ENCODE results near the gene EDIL3. TPM values are rescaled to one million over a fixed set of nuclear protein-coding genes. Genes with fewer than 3 reads are reported as not detected.

The EDIL3 gene
- total and polyA plus RNA-seq, 4 donors = 8.3 to 66.0 (median 11.0) TPM

GRCh38 chr5:84088996-84089395, 295.7 kb downstream of the EDIL3 start:
- no peak overlapping the region for H3K9ac ChIP-seq (ENCODE audit: insufficient read depth in 1 of 2, low read length in 2 of 2)

GRCh38 chr5:84086511-84086910, 298.2 kb downstream of the EDIL3 start:
- H3K27ac ChIP-seq (ENCODE audit: low read depth in 1 of 2, low read length in 1 of 2) = no peak overlapping the region
- H3K36me3 ChIP-seq (ENCODE audit: control insufficient read depth in 4 of 4, insufficient read depth in 4 of 4, low read length in 4 of 4) = peaks cover 0 to 3% (median 0%) of the 10 kb centered on the region in 4 donors
- TF ChIP-seq, protein P1, sequence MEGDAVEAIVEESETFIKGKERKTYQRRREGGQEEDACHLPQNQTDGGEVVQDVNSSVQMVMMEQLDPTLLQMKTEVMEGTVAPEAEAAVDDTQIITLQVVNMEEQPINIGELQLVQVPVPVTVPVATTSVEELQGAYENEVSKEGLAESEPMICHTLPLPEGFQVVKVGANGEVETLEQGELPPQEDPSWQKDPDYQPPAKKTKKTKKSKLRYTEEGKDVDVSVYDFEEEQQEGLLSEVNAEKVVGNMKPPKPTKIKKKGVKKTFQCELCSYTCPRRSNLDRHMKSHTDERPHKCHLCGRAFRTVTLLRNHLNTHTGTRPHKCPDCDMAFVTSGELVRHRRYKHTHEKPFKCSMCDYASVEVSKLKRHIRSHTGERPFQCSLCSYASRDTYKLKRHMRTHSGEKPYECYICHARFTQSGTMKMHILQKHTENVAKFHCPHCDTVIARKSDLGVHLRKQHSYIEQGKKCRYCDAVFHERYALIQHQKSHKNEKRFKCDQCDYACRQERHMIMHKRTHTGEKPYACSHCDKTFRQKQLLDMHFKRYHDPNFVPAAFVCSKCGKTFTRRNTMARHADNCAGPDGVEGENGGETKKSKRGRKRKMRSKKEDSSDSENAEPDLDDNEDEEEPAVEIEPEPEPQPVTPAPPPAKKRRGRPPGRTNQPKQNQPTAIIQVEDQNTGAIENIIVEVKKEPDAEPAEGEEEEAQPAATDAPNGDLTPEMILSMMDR (IDR thresholded peaks at IDR 0.05; ENCODE audit: control extremely low read depth, extremely low read depth) = no peak
- ATAC-seq (ENCODE audit: insufficient read depth, low FRiP score) (no peak), DNase-seq (no peak)
- WGBS, 2 donors = 91% methylated on average over 6 of the region's 6 CpGs
- H3K4me3 ChIP-seq = no peak overlapping the region
- H3K9ac ChIP-seq (ENCODE audit: insufficient read depth in 1 of 2, low read length in 2 of 2) = no peak overlapping the region
- H3K9me3 ChIP-seq (ENCODE audit: control insufficient read depth in 4 of 4, insufficient read depth in 3 of 4, low read length in 3 of 4) = no peaks in the 10 kb centered on the region
- H3K4me1 ChIP-seq (ENCODE audit: control insufficient read depth in 5 of 5, insufficient read depth in 5 of 5, low read length in 5 of 5) = no peaks in the 10 kb centered on the region
- no peaks in the 10 kb centered on the region for H3K27me3 ChIP-seq (ENCODE audit: control insufficient read depth in 3 of 3, insufficient read depth in 3 of 3, low read length in 2 of 3)

More at GRCh38 chr5:84088996-84089395, 295.7 kb downstream of the EDIL3 start:
- Histone ChIP-seq H3K27me3 (ENCODE audit: control insufficient read depth in 3 of 3, insufficient read depth in 3 of 3, low read length in 2 of 3) (no peaks in the 10 kb centered on the region), H3K9me3 (ENCODE audit: control insufficient read depth in 4 of 4, insufficient read depth in 3 of 4, low read length in 3 of 4) (no peaks in the 10 kb centered on the region), H3K36me3 (ENCODE audit: control insufficient read depth in 4 of 4, insufficient read depth in 4 of 4, low read length in 4 of 4) (peaks cover 0 to 3% (median 0%) of the 10 kb centered on the region in 4 donors), H3K4me1 (ENCODE audit: control insufficient read depth in 5 of 5, insufficient read depth in 5 of 5, low read length in 5 of 5) (no peaks in the 10 kb centered on the region), H3K4me3 (no peak overlapping the region), H3K27ac (ENCODE audit: low read depth in 1 of 2, low read length in 1 of 2) (no peak overlapping the region)
- WGBS, 2 donors = 66 to 77% methylated on average over 2 of the region's 2 CpGs
- DNase-seq (peak in 1 of 3 donors; percentile 6), ATAC-seq (ENCODE audit: insufficient read depth, low FRiP score) (no peak)
- TF ChIP-seq, protein P1 (IDR thresholded peaks at IDR 0.05; ENCODE audit: control extremely low read depth, extremely low read depth) = no peak

DNA sequence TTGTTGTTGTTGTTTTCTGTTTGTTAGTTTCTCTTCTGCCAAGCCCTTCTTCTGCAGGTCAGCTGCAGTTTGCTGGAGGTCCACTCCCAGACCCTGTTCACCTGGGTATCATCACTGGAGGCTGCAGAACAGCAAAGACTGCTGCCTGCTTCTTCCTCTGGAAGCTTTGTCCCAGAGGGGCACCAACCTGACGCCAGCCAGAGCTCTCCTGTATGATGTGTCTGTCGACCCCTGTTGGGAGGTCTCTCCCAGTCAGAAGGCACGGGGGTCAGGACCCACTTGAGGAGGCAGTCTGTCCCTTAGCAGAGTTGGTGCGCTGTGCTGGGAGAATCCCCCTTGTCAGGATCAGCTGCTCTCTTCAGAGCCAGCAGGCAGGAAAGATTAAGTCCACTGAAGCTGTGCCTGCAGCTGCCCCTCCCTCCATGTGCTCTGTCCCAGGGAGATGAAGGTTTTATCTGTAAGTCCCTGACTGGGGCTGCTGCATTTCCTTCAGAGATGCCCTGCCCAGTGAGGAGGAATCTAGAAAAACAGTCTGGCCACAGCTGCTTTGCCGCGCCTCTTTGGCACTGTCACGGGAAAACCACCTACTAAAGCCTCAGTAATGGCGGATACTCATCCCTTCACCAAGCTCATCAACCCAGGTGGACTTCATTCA, 299.2 kb downstream of the EDIL3 start:
- H3K9ac ChIP-seq (ENCODE audit: insufficient read depth in 1 of 2, low read length in 2 of 2) = no peak overlapping the region
- H3K9me3 ChIP-seq (ENCODE audit: control insufficient read depth in 4 of 4, insufficient read depth in 3 of 4, low read length in 3 of 4) = no peaks in the 10 kb centered on the region
- WGBS, 2 donors = 91 to 92% methylated on average over 8 of the region's 8 CpGs
- DNase-seq (no peak), ATAC-seq (ENCODE audit: insufficient read depth, low FRiP score) (no peak)
- peaks cover 0 to 3% (median 0%) of the 10 kb centered on the region in 4 donors for H3K36me3 ChIP-seq (ENCODE audit: control insufficient read depth in 4 of 4, insufficient read depth in 4 of 4, low read length in 4 of 4)
- no peaks in the 10 kb centered on the region for H3K4me1 ChIP-seq (ENCODE audit: control insufficient read depth in 5 of 5, insufficient read depth in 5 of 5, low read length in 5 of 5)
- H3K4me3 ChIP-seq = no peak overlapping the region
- TF ChIP-seq, protein P1 (IDR thresholded peaks at IDR 0.05; ENCODE audit: control extremely low read depth, extremely low read depth) = no peak
- no peak overlapping the region for H3K27ac ChIP-seq (ENCODE audit: low read depth in 1 of 2, low read length in 1 of 2)
- no peaks in the 10 kb centered on the region for H3K27me3 ChIP-seq (ENCODE audit: control insufficient read depth in 3 of 3, insufficient read depth in 3 of 3, low read length in 2 of 3)

All from lung (tissue), 12 donors.